Sigmoid colon (tissue), 7 donors: ENCODE measurements around the gene ZNF440. TPM values are rescaled to one million over a fixed set of nuclear protein-coding genes. Genes with fewer than 3 reads are reported as not detected.
"Not testable (repeated sequence)": the region's sequence is repeated elsewhere in the genome, so short reads cannot be mapped to it uniquely, and the experiment has no call there.

Source experiments
- DNase-seq: peaks from one replicate; pipeline ENCODE4 v3.0.0-alpha.2; 2019
- H3K27ac ChIP-seq, 4 donors: fragments of 200-600 bp; sonication (generic); one replicate each; pipeline ENCODE4 v1.5.1; 2016 to 2019; ENCODE audit warnings: mild to moderate bottlenecking in 1 of 4
- H3K27me3 ChIP-seq, 3 donors: fragments of 200-600 bp; sonication (generic); one replicate each; pipeline ENCODE4 v1.5.1; 2019; ENCODE audit warnings: mild to moderate bottlenecking in 1 of 3
- H3K36me3 ChIP-seq, 4 donors: fragments of 200-600 bp; sonication (generic); one replicate each; pipeline ENCODE4 v1.5.1; 2016 to 2019
- H3K4me1 ChIP-seq, 4 donors: fragments of 200-600 bp; sonication (generic); one replicate each; pipeline ENCODE4 v1.5.1; 2017 to 2019
- H3K4me3 ChIP-seq, 4 donors: fragments of 200-600 bp; sonication (generic); one replicate each; pipeline ENCODE4 v1.5.1; 2017 to 2019; ENCODE audit warnings: mild to moderate bottlenecking in 2 of 4, moderate library complexity in 1 of 4
- H3K9me3 ChIP-seq, 4 donors: fragments of 200-600 bp in 3 of 4; sonication (generic) in 3 of 4; one replicate each; pipeline versions ENCODE4 v1.5.1 to v1.6.1; 2013 to 2019
- CTCF ChIP-seq, 4 experiments: fragments of 450-650 bp in 3 of 4; fragments of 200-600 bp in 1 of 4; IDR thresholded peaks; one replicate each; pipeline ENCODE4 v1.5.1; 2016 to 2019; ENCODE audit warnings: antibody characterized with exemption in 4 of 4, mild to moderate bottlenecking in 3 of 4, moderate library complexity in 2 of 4
- EP300 ChIP-seq, 4 donors: sonication (generic); formaldehyde crosslinking; IDR thresholded peaks; one replicate each; pipeline ENCODE4 v1.6.1; 2017; ENCODE audit warnings: antibody characterized with exemption in 4 of 4
- POLR2A ChIP-seq, 2 donors: fragments of 450-650 bp; IDR thresholded peaks; one replicate each; pipeline ENCODE4 v1.6.1; 2016; ENCODE audit warnings: antibody characterized with exemption in 2 of 2, mild to moderate bottlenecking in 2 of 2, moderate library complexity in 2 of 2
- POLR2AphosphoS5 ChIP-seq, 4 donors: sonication (generic); formaldehyde crosslinking; IDR thresholded peaks; one replicate each; pipeline ENCODE4 v1.6.1; 2017; ENCODE audit warnings: antibody characterized with exemption in 4 of 4
- WGBS, 2 donors: extraction: QIAGEN DNeasy Blood & Tissue Kit; methylation state at CpG; one replicate each; pipeline ENCODE4 v1.1.7; 2013; 5-methylcytosine and 5-hydroxymethylcytosine counted together
- intact Hi-C: fragments of 100-400 bp; cut with DNase I; formaldehyde crosslinking; loops from one replicate; pipeline ENCODE4 v1.15.1; 2023
- polyA plus RNA-seq, 3 donors: library from polyadenylated mRNA; stranded (reverse); fragments of 200-250 nt; gene quantifications; one replicate each; pipeline ENCODE4 v1.2.3, GENCODE V29; 2013
- total RNA-seq, 4 donors: library from RNA; depleted of rRNA; stranded (reverse); fragments of >200 nt; gene quantifications; one replicate each; pipeline ENCODE4 v1.1.0, GENCODE V29; 2016
- donor health status: healthy with polysubstance abuse.
- donor health status: Bipolar disorder and iron deficiency.
- donor health status: healthy.

Gene ZNF440
- total and polyA plus RNA-seq, 7 donors, result 5.6 to 15.0 (median 9.0) TPM

- Histone ChIP-seq H3K36me3 (no peaks in the 10 kb centered on the region), H3K4me1 (peaks cover 0 to 20% (median 9%) of the 10 kb centered on the region in 4 donors), H3K27me3 (no peaks in the 10 kb centered on the region), H3K27ac (no peak overlapping the region), H3K4me3 (no peak overlapping the region), H3K9me3 (peaks cover 0 to 4% (median 0%) of the 10 kb centered on the region in 4 donors)
- TF ChIP-seq CTCF (IDR thresholded peaks at IDR 0.05), result no peak
- no peak for TF ChIP-seq EP300 (IDR thresholded peaks at IDR 0.05)
- no peak for TF ChIP-seq POLR2A (IDR thresholded peaks at IDR 0.05)
- TF ChIP-seq POLR2AphosphoS5 (IDR thresholded peaks at IDR 0.05), result no peak
- intact Hi-C loops, result no loop called here
- DNase-seq, result no peak
- WGBS, 2 donors, result 78 to 98% methylated on average over 3 of the region's 3 CpGs
Measured at GRCh38 chr19:11853358-11853757, 39.3 kb downstream of the ZNF440 start.

- intact Hi-C loops, result no loop called here
- no peak for DNase-seq
- H3K4me1 ChIP-seq, result no peaks in the 10 kb centered on the region
- TF ChIP-seq CTCF (IDR thresholded peaks at IDR 0.05), result no peak
- TF ChIP-seq POLR2A (IDR thresholded peaks at IDR 0.05), result no peak
- no peak for TF ChIP-seq POLR2AphosphoS5 (IDR thresholded peaks at IDR 0.05)
- no peak for TF ChIP-seq EP300 (IDR thresholded peaks at IDR 0.05)
- no peak overlapping the region for H3K27ac ChIP-seq
- H3K4me3 ChIP-seq, result no peak overlapping the region
- H3K27me3 ChIP-seq, result no peaks in the 10 kb centered on the region
- 35 to 79% methylated on average over 12 of the region's 12 CpGs for WGBS, 2 donors
- no peaks in the 10 kb centered on the region for H3K36me3 ChIP-seq
- H3K9me3 ChIP-seq, result peaks cover 0 to 27% (median 0%) of the 10 kb centered on the region in 4 donors
Measured at GRCh38 chr19:11856596-11857250, 42.6 kb downstream of the ZNF440 start.

- no peak for DNase-seq
- 96 to 97% methylated on average over 7 of the region's 7 CpGs for WGBS, 2 donors
- Histone ChIP-seq H3K27ac (no peak overlapping the region), H3K36me3 (no peaks in the 10 kb centered on the region), H3K9me3 (peaks cover 0 to 38% (median 0%) of the 10 kb centered on the region in 4 donors), H3K4me1 (no peaks in the 10 kb centered on the region), H3K4me3 (no peak overlapping the region), H3K27me3 (no peaks in the 10 kb centered on the region)
- intact Hi-C loops, result no loop called here
- TF ChIP-seq POLR2A (IDR thresholded peaks at IDR 0.05) (no peak), EP300 (IDR thresholded peaks at IDR 0.05) (no peak), CTCF (IDR thresholded peaks at IDR 0.05) (no peak), POLR2AphosphoS5 (IDR thresholded peaks at IDR 0.05) (no peak)
Measured at GRCh38 chr19:11860721-11861120, 46.6 kb downstream of the ZNF440 start.

- whole genome bisulfite sequencing, 2 donors, result 94 to 97% methylated on average over 2 of the region's 2 CpGs
- peaks cover 0 to 43% (median 0%) of the 10 kb centered on the region in 4 donors for H3K9me3 ChIP-seq
Measured at GRCh38 chr19:11861301-11861700, 47.2 kb downstream of the ZNF440 start.

GRCh38 chr19:11867766-11868165 lies 53.7 kb downstream of the ZNF440 start:
- peaks cover 10 to 47% (median 26%) of the 10 kb centered on the region in 4 donors for H3K9me3 ChIP-seq
- H3K27me3 ChIP-seq, H3K4me3 ChIP-seq, intact Hi-C loops, H3K4me1 ChIP-seq, H3K27ac ChIP-seq, DNase-seq: not testable (repeated sequence)
- WGBS, 2 donors, result 93 to 99% methylated on average over 4 of the region's 4 CpGs
- peaks cover 16 to 36% (median 22%) of the 10 kb centered on the region in 4 donors for H3K36me3 ChIP-seq

More at GRCh38 chr19:11861301-11861700, 47.2 kb downstream of the ZNF440 start:
- Histone ChIP-seq H3K27ac (no peak overlapping the region), H3K27me3 (no peaks in the 10 kb centered on the region), H3K4me1 (no peaks in the 10 kb centered on the region), H3K36me3 (peaks cover 0 to 6% (median 0%) of the 10 kb centered on the region in 4 donors), H3K4me3 (no peak overlapping the region)
- TF ChIP-seq POLR2A (IDR thresholded peaks at IDR 0.05), result no peak
- no peak for TF ChIP-seq POLR2AphosphoS5 (IDR thresholded peaks at IDR 0.05)
- no peak for TF ChIP-seq CTCF (IDR thresholded peaks at IDR 0.05)
- no peak for TF ChIP-seq EP300 (IDR thresholded peaks at IDR 0.05)
- no peak for DNase-seq
- intact Hi-C loops, result no loop called here
